GM12878 (cell line): ENCODE results near the gene STAT4. TPM values are rescaled to one million over a fixed set of nuclear protein-coding genes. Genes with fewer than 3 reads are reported as not detected.

ENCODE experiments used
- ATAC-seq: fragments of 200-7000 bp; cut with Tn5 transposase; 3 replicates; pipeline ENCODE4 v1.9.1; 2020; ENCODE audit warnings: mild to moderate bottlenecking, moderate library complexity
- BruUV-seq: library from RNA; stranded (reverse); fragments of 400-500 nt; replicated peaks from 2 replicates; lab custom pipeline; 2021; lab: Mats Ljungman, UMichigan
- CTCF ChIA-PET: fragments of 300-600 bp; sonication (Branson Sonifier 250); formaldehyde crosslinking; extraction: SDS; loops from one replicate; lab custom pipeline; 2021; ENCODE audit warnings: inconsistent platforms; lab: Yijun Ruan, JAX
- POLR2A ChIA-PET: fragments of 350-600 bp; formaldehyde crosslinking; extraction: SDS; loops from one replicate; lab custom pipeline; 2021; ENCODE audit warnings: inconsistent platforms; lab: Charles Lee
- RAD21 ChIA-PET: fragments of 300-600 bp; sonication (Branson Sonifier 250); formaldehyde crosslinking; loops from one replicate; lab custom pipeline; 2023; ENCODE audit warnings: antibody characterized with exemption; ENCODE audit not compliant: unreplicated experiment; lab: Charles Lee
- SMC1A ChIA-PET: fragments of 300-600 bp; sonication (Branson Sonifier 250); formaldehyde crosslinking; loops from one replicate; lab custom pipeline; 2023; ENCODE audit not compliant: unreplicated experiment, uncharacterized antibody; lab: Charles Lee
- DNase-seq: peaks from one replicate; pipeline ENCODE4 v3.0.0-alpha.2; 2011; ENCODE audit warnings: low read depth, low spot score
- FAIRE-seq: peaks from 3 replicates; lab custom pipeline; 2011; peaks lifted over from hg19 to GRCh38; lab: Jason Lieb, UNC
- H2AFZ ChIP-seq: 2 replicates; pipeline ENCODE4 v1.6.0; 2011; ENCODE audit warnings: low read depth, low read length, control low read depth; ENCODE audit not compliant: control insufficient read depth
- H3K27ac ChIP-seq: 2 replicates; pipeline ENCODE4 v1.5.1; 2011; ENCODE audit warnings: control low read depth; ENCODE audit not compliant: control insufficient read depth, insufficient read depth
- H3K27me3 ChIP-seq, 2 experiments: replicated peaks in 1 of 2; 2 replicates each; pipeline versions ENCODE4 v1.6.0 to v1.6.1; 2011; ENCODE audit warnings: low read length in 1 of 2; ENCODE audit not compliant: control insufficient read depth in 2 of 2, insufficient read depth in 2 of 2
- H3K36me3 ChIP-seq, 2 experiments: 2 replicates each; pipeline ENCODE4 v1.5.1; 2011; ENCODE audit warnings: low read length in 1 of 2; ENCODE audit not compliant: control insufficient read depth in 2 of 2, insufficient read depth in 2 of 2
- H3K4me1 ChIP-seq: 2 replicates; pipeline ENCODE4 v1.6.1; 2011; ENCODE audit warnings: mild to moderate bottlenecking, low read length, moderate library complexity, mixed read lengths; ENCODE audit not compliant: control insufficient read depth, insufficient read depth
- H3K4me2 ChIP-seq: 2 replicates; pipeline ENCODE4 v1.6.0; 2011; ENCODE audit warnings: control low read depth; ENCODE audit not compliant: control insufficient read depth, insufficient read depth
- H3K4me3 ChIP-seq: fragments of 200-600 bp; sonication (generic); 2 replicates; pipeline ENCODE4 v1.5.1; 2016
- H3K79me2 ChIP-seq: 2 replicates; pipeline ENCODE4 v1.6.0; 2011; ENCODE audit warnings: low read length; ENCODE audit not compliant: control insufficient read depth, insufficient read depth
- H3K9ac ChIP-seq: 2 replicates; pipeline ENCODE4 v1.8.0; 2011; ENCODE audit warnings: low read length, control low read depth, mixed read lengths; ENCODE audit not compliant: control insufficient read depth, insufficient read depth
- H3K9me3 ChIP-seq: replicated peaks from 3 replicates; pipeline ENCODE4 v1.5.1; 2011; ENCODE audit warnings: mild to moderate bottlenecking, low read length; ENCODE audit not compliant: control insufficient read depth, insufficient read depth
- H4K20me1 ChIP-seq: 2 replicates; pipeline ENCODE4 v1.6.0; 2011; ENCODE audit not compliant: control insufficient read depth, insufficient read depth
- EGR1 ChIP-seq, 2 experiments: IDR thresholded peaks; 1 replicate in 1 of 2; 2 replicates in 1 of 2; pipeline ENCODE4 v1.6.1; 2011 to 2012; ENCODE audit warnings: low read depth in 2 of 2, low read length in 2 of 2, borderline replicate concordance in 1 of 2, mild to moderate bottlenecking in 1 of 2, moderate library complexity in 1 of 2
- NBN ChIP-seq: fragments of 450-650 bp; IDR thresholded peaks from 2 replicates; pipeline ENCODE4 v1.6.1; 2016
- NRF1 ChIP-seq: conservative IDR thresholded peaks from 2 replicates; pipeline ENCODE4 v1.6.1; 2011; ENCODE audit warnings: mild to moderate bottlenecking, low read depth, low read length, improper control_type of control experiment
- RAD21 ChIP-seq: IDR thresholded peaks from 2 replicates; pipeline ENCODE4 v1.6.1; 2011; ENCODE audit warnings: mild to moderate bottlenecking, low read depth, low read length, moderate library complexity; ENCODE audit not compliant: insufficient read depth
- RELA ChIP-seq: fragments of 450-650 bp; IDR thresholded peaks from 2 replicates; pipeline ENCODE4 v1.8.0; 2014; ENCODE audit warnings: borderline replicate concordance; ENCODE audit not compliant: partially characterized antibody
- SREBF2 ChIP-seq: IDR thresholded peaks from 2 replicates; pipeline ENCODE4 v1.6.1; 2012; ENCODE audit warnings: mild to moderate bottlenecking, low read length
- TCF12 ChIP-seq: IDR thresholded peaks from 2 replicates; pipeline ENCODE4 v1.6.1; 2011; ENCODE audit warnings: low read depth, mild to moderate bottlenecking, low read length
- WGBS: methylation state at CpG from one replicate; pipeline ENCODE4 v1.1.6; 2016; ENCODE audit warnings: low lambda C conversion rate; ENCODE audit not compliant: insufficient replicate concordance, insufficient coverage; ENCODE audit errors: missing lambda C conversion rate; 5-methylcytosine and 5-hydroxymethylcytosine counted together
- in situ Hi-C: fragments of 300-500 bp; cut with MboI; formaldehyde crosslinking; loops from 9 replicates; pipeline ENCODE4 v1.14.3; 2018; ENCODE audit warnings: mixed read lengths
- intact Hi-C: fragments of 100-400 bp; cut with micrococcal nuclease; formaldehyde crosslinking; loops from one replicate; pipeline ENCODE4 v1.14.2; 2022; ENCODE audit not compliant: unreplicated experiment
- polyA plus RNA-seq, 11 experiments: library from polyadenylated mRNA; depleted of rRNA in 4 of 11; unstranded in 6 of 11; stranded (reverse) in 5 of 11; fragments of >200 nt; fragmentation: Nextera tagmentation in 4 of 11; fragmentation: Illumina TruSeq in 1 of 11; extraction: Ambion mirVana in 4 of 11; extraction: Trizol in 1 of 11; gene quantifications; 1 replicate in 1 of 11; 2 replicates in 10 of 11; pipeline versions ENCODE4 v1.2.1 to v1.2.3, GENCODE V29; 2011 to 2016; ENCODE audit warnings: inconsistent platforms in 2 of 11, missing spikeins in 2 of 11, low read depth in 1 of 11
- total RNA-seq, 4 experiments: library from RNA; depleted of rRNA in 3 of 4; stranded (reverse); fragments of >200 nt in 3 of 4; fragmentation: Illumina TruSeq in 1 of 4; extraction: Trizol in 1 of 4; gene quantifications; 2 replicates each; pipeline versions ENCODE4 v1.2.1 to v1.2.3, GENCODE V29; 2013 to 2021
- TF ChIP-seq, protein P1 (sequence below): fragments of 450-650 bp; IDR thresholded peaks from 2 replicates; pipeline ENCODE4 v1.6.1; 2017; ENCODE audit warnings: low read depth, mild to moderate bottlenecking, moderate library complexity
- TF ChIP-seq, protein P2 (sequence below): IDR thresholded peaks from 2 replicates; pipeline ENCODE4 v1.6.1; 2012; ENCODE audit warnings: mild to moderate bottlenecking, low read depth, low read length
- TF ChIP-seq, protein P3 (sequence below): fragments of 450-650 bp; formaldehyde crosslinking; IDR thresholded peaks from 2 replicates; pipeline ENCODE4 v1.5.0; 2022; ENCODE audit warnings: mild to moderate bottlenecking, missing genetic modification characterization

The STAT4 gene
- total and polyA plus RNA-seq, 10 of the 15 experiments (the other 5 are each of a cell fraction or from before 2014, with no cell fraction given), result 3.1 to 9.3 (median 7.1) TPM

DNA sequence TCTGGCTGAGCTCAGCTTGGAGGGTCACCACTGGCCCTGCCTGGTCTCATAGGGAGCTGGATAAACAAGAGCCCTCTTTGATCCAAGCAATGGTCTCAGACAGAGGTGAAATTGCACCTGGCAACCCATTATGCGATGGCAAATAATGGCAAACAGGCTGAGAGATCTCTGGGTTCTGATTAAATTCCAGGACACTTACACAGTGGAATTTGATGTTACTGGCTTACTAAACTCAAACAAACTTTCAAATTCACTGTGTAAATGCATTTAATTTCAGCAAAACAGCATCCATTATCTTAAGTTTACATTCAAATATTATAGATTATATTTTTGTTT is 19.5 kb upstream of the STAT4 start:
- ATAC-seq (no peak), DNase-seq (no peak), FAIRE-seq (no peak)
- intact Hi-C loops (no loop called here), in situ Hi-C loops (loop anchor here (5.0 kb wide), 1 partner anchor 352 kb away; no protein-coding TSS in a partner anchor)
- ChIA-PET CTCF (interaction anchor here (1.2 to 1.8 kb wide), 2 partner anchors 119 to 245 kb away, joined by 3 to 13 read pairs; no protein-coding TSS in a partner anchor), POLR2A (no interaction called here), RAD21 (interaction anchor here (1.3 kb wide), 1 partner anchor 9 kb away, joined by 4 read pairs; no protein-coding TSS in a partner anchor), SMC1A (interaction anchor here (0.6 to 1.6 kb wide), 3 partner anchors 8 to 67 kb away, joined by 3 to 5 read pairs (median 3); no protein-coding TSS in a partner anchor)
- Histone ChIP-seq H3K36me3 (no peaks in the 10 kb centered on the region), H3K9ac (no peak overlapping the region), H3K4me3 (no peak overlapping the region), H3K9me3 (no peaks in the 10 kb centered on the region), H3K4me1 (no peaks in the 10 kb centered on the region), H2AFZ (no peak overlapping the region), H3K79me2 (no peaks in the 10 kb centered on the region), H3K27me3 (no peaks in the 10 kb centered on the region), H4K20me1 (no peaks in the 10 kb centered on the region), H3K27ac (no peak overlapping the region), H3K4me2 (no peak overlapping the region)
- 45% methylated on average over 1 of the region's 1 CpG for WGBS
- no peak for TF ChIP-seq RAD21
- TF ChIP-seq NBN, result no peak
- no peak for TF ChIP-seq SREBF2
- no peak for TF ChIP-seq TCF12
- TF ChIP-seq, protein P1, sequence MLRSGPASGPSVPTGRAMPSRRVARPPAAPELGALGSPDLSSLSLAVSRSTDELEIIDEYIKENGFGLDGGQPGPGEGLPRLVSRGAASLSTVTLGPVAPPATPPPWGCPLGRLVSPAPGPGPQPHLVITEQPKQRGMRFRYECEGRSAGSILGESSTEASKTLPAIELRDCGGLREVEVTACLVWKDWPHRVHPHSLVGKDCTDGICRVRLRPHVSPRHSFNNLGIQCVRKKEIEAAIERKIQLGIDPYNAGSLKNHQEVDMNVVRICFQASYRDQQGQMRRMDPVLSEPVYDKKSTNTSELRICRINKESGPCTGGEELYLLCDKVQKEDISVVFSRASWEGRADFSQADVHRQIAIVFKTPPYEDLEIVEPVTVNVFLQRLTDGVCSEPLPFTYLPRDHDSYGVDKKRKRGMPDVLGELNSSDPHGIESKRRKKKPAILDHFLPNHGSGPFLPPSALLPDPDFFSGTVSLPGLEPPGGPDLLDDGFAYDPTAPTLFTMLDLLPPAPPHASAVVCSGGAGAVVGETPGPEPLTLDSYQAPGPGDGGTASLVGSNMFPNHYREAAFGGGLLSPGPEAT, result no peak
- TF ChIP-seq, protein P2, sequence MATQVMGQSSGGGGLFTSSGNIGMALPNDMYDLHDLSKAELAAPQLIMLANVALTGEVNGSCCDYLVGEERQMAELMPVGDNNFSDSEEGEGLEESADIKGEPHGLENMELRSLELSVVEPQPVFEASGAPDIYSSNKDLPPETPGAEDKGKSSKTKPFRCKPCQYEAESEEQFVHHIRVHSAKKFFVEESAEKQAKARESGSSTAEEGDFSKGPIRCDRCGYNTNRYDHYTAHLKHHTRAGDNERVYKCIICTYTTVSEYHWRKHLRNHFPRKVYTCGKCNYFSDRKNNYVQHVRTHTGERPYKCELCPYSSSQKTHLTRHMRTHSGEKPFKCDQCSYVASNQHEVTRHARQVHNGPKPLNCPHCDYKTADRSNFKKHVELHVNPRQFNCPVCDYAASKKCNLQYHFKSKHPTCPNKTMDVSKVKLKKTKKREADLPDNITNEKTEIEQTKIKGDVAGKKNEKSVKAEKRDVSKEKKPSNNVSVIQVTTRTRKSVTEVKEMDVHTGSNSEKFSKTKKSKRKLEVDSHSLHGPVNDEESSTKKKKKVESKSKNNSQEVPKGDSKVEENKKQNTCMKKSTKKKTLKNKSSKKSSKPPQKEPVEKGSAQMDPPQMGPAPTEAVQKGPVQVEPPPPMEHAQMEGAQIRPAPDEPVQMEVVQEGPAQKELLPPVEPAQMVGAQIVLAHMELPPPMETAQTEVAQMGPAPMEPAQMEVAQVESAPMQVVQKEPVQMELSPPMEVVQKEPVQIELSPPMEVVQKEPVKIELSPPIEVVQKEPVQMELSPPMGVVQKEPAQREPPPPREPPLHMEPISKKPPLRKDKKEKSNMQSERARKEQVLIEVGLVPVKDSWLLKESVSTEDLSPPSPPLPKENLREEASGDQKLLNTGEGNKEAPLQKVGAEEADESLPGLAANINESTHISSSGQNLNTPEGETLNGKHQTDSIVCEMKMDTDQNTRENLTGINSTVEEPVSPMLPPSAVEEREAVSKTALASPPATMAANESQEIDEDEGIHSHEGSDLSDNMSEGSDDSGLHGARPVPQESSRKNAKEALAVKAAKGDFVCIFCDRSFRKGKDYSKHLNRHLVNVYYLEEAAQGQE, result no peak
- TF ChIP-seq EGR1 (IDR thresholded peaks at IDR 0.05; ENCODE audit: borderline replicate concordance in 1 of 2, low read depth in 2 of 2, low read length in 2 of 2), result no peak
- TF ChIP-seq RELA, result no peak
- TF ChIP-seq, protein P3, sequence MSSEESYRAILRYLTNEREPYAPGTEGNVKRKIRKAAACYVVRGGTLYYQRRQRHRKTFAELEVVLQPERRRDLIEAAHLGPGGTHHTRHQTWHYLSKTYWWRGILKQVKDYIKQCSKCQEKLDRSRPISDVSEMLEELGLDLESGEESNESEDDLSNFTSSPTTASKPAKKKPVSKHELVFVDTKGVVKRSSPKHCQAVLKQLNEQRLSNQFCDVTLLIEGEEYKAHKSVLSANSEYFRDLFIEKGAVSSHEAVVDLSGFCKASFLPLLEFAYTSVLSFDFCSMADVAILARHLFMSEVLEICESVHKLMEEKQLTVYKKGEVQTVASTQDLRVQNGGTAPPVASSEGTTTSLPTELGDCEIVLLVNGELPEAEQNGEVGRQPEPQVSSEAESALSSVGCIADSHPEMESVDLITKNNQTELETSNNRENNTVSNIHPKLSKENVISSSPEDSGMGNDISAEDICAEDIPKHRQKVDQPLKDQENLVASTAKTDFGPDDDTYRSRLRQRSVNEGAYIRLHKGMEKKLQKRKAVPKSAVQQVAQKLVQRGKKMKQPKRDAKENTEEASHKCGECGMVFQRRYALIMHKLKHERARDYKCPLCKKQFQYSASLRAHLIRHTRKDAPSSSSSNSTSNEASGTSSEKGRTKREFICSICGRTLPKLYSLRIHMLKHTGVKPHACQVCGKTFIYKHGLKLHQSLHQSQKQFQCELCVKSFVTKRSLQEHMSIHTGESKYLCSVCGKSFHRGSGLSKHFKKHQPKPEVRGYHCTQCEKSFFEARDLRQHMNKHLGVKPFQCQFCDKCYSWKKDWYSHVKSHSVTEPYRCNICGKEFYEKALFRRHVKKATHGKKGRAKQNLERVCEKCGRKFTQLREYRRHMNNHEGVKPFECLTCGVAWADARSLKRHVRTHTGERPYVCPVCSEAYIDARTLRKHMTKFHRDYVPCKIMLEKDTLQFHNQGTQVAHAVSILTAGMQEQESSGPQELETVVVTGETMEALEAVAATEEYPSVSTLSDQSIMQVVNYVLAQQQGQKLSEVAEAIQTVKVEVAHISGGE (CRISPR knock-in tag), result no peak
- TF ChIP-seq NRF1, result no peak
- no TSS peak for BruUV-seq
